ENCODE results near the gene PIK3R2. TPM values are rescaled to one million over a fixed set of nuclear protein-coding genes. Genes with fewer than 3 reads are reported as not detected.

The PIK3R2 gene
- total RNA-seq, 1 donor from 2014 or later = 28.3 TPM

- DNase-seq (ENCODE audit: low spot score) = no peak
Observed at GRCh38 chr19:18122424-18122823, 30.5 kb upstream of the PIK3R2 start.

GRCh38 chr19:18122860-18123795, 29.8 kb upstream of the PIK3R2 start:
- DNase-seq (ENCODE audit: low spot score) = no peak
- intact Hi-C loops (cut with DNase I) = no loop called here

More at GRCh38 chr19:18122424-18122823, 30.5 kb upstream of the PIK3R2 start:
- intact Hi-C loops (cut with DNase I) = no loop called here

GRCh38 chr19:18123819-18124218, 29.1 kb upstream of the PIK3R2 start:
- intact Hi-C loops (cut with DNase I) = no loop called here
- DNase-seq (ENCODE audit: low spot score) = no peak

- intact Hi-C loops (cut with DNase I) = no loop called here
- no peak for DNase-seq (ENCODE audit: low spot score)
Observed at GRCh38 chr19:18126097-18126496, 26.9 kb upstream of the PIK3R2 start.

GRCh38 chr19:18128044-18128443, 24.9 kb upstream of the PIK3R2 start:
- no peak for DNase-seq (ENCODE audit: low spot score)
- intact Hi-C loops (cut with DNase I) = no loop called here

- no peak for DNase-seq (ENCODE audit: low spot score)
- intact Hi-C loops (cut with DNase I) = no loop called here
Observed at GRCh38 chr19:18128805-18129204, 24.2 kb upstream of the PIK3R2 start.

GRCh38 chr19:18130523-18131242, 22.3 kb upstream of the PIK3R2 start:
- no peak for DNase-seq (ENCODE audit: low spot score)
- intact Hi-C loops (cut with DNase I) = no loop called here

GRCh38 chr19:18131841-18132596, 20.9 kb upstream of the PIK3R2 start:
- intact Hi-C loops (cut with DNase I) = no loop called here
- no peak for DNase-seq (ENCODE audit: low spot score)

GRCh38 chr19:18135712-18136584, 17.0 kb upstream of the PIK3R2 start:
- intact Hi-C loops (cut with DNase I) = no loop called here
- no peak for DNase-seq (ENCODE audit: low spot score)

GRCh38 chr19:18137242-18137641, 15.7 kb upstream of the PIK3R2 start:
- DNase-seq (ENCODE audit: low spot score) = no peak
- intact Hi-C loops (cut with DNase I) = no loop called here

GRCh38 chr19:18137657-18138339, 15.2 kb upstream of the PIK3R2 start:
- intact Hi-C loops (cut with DNase I) = no loop called here
- DNase-seq (ENCODE audit: low spot score) = no peak

- DNase-seq (ENCODE audit: low spot score) = no peak
- intact Hi-C loops (cut with DNase I) = no loop called here
Observed at GRCh38 chr19:18140473-18140872, 12.5 kb upstream of the PIK3R2 start.

GRCh38 chr19:18141031-18141430, 11.9 kb upstream of the PIK3R2 start:
- no peak for DNase-seq (ENCODE audit: low spot score)
- intact Hi-C loops (cut with DNase I) = no loop called here

GRCh38 chr19:18143902-18144301, 9.1 kb upstream of the PIK3R2 start:
- no peak for DNase-seq (ENCODE audit: low spot score)
- intact Hi-C loops (cut with DNase I) = no loop called here

- no peak for DNase-seq (ENCODE audit: low spot score)
- intact Hi-C loops (cut with DNase I) = no loop called here
Observed at GRCh38 chr19:18144361-18144760, 8.6 kb upstream of the PIK3R2 start.

- no peak for DNase-seq (ENCODE audit: low spot score)
- intact Hi-C loops (cut with DNase I) = no loop called here
Observed at GRCh38 chr19:18144906-18145305, 8.1 kb upstream of the PIK3R2 start.

- no peak for DNase-seq (ENCODE audit: low spot score)
- intact Hi-C loops (cut with DNase I) = no loop called here
Observed at GRCh38 chr19:18145391-18145999, 7.5 kb upstream of the PIK3R2 start.

GRCh38 chr19:18147396-18147795, 5.6 kb upstream of the PIK3R2 start:
- intact Hi-C loops (cut with DNase I) = no loop called here
- DNase-seq (ENCODE audit: low spot score) = no peak
